AG04450 (cell line): ENCODE results near the gene NKAIN2. TPM values are rescaled to one million over a fixed set of nuclear protein-coding genes. Genes with fewer than 3 reads are reported as not detected.
A peak's percentile ranks its signal among the peaks of the same experiment; 100 is the strongest.

ENCODE experiments used
- CTCF ChIA-PET: fragments of 300-600, 350-600 bp; formaldehyde crosslinking; extraction: SDS; loops from one replicate; lab custom pipeline; 2022; ENCODE audit warnings: antibody characterized with exemption, inconsistent platforms; lab: Charles Lee
- POLR2A ChIA-PET: fragments of 350-600 bp; formaldehyde crosslinking; extraction: SDS; loops from one replicate; lab custom pipeline; 2021; ENCODE audit warnings: antibody characterized with exemption, inconsistent platforms; lab: Yijun Ruan, JAX
- DNase-seq: peaks from one replicate; pipeline ENCODE4 v3.0.0-alpha.2; 2011; ENCODE audit warnings: low read depth, low spot score
- H3K27ac ChIP-seq: one replicate; pipeline ENCODE4 v1.5.1; 2012; ENCODE audit warnings: low read depth, low read length, control low read depth
- H3K27me3 ChIP-seq: one replicate; pipeline ENCODE4 v1.6.0; 2012; ENCODE audit warnings: low read length; ENCODE audit not compliant: control insufficient read depth, insufficient read depth
- H3K4me3 ChIP-seq: 2 replicates; pipeline ENCODE4 v1.5.1; 2011; ENCODE audit warnings: mild to moderate bottlenecking, low read depth, low read length, control low read depth
- H3K9me3 ChIP-seq: 2 replicates; pipeline ENCODE4 v1.5.1; 2012; ENCODE audit warnings: low read length; ENCODE audit not compliant: control insufficient read depth, insufficient read depth
- CTCF ChIP-seq: IDR thresholded peaks from 2 replicates; pipeline ENCODE4 v1.5.1; 2011; ENCODE audit warnings: low read depth, low read length, control low read depth, inconsistent platforms
- polyA minus RNA-seq: library from RNA; depleted of rRNA, polyadenylated mRNA; stranded (reverse); fragments of >200 nt; gene quantifications from 2 replicates; pipeline ENCODE4 v1.2.3, GENCODE V29; 2011; rRNA and poly(A)+ RNA removed
- polyA plus RNA-seq: library from polyadenylated mRNA; depleted of rRNA; stranded (reverse); fragments of >200 nt; gene quantifications from 2 replicates; pipeline ENCODE4 v1.2.3, GENCODE V29; 2011; rRNA removed

The NKAIN2 gene
- polyA plus RNA-seq (not detected in 2 replicates), polyA minus RNA-seq (not detected in 2 replicates)

- CTCF ChIA-PET, result interaction anchor here (0.6 to 2.7 kb wide), 12 partner anchors 8 to 893 kb away, joined by 3 to 80 read pairs (median 5); no protein-coding TSS in a partner anchor
- Histone ChIP-seq H3K27me3 (peaks cover 11% of the 10 kb centered on the region), H3K9me3 (no peaks in the 10 kb centered on the region; the same call in 1 of the 2 replicates), H3K4me3 (peak within 1 kb of the TSS; percentile 40), H3K27ac (no peak within 1 kb of the TSS)
- POLR2A ChIA-PET, result no interaction called here
- TF ChIP-seq CTCF, result no peak
- DNase-seq, result no peak
These were observed at the start of gene NKAIN2 for GRCh38 chr6:123803504-123804013. Gene NKAIN2 (plus strand): TSS chr6:123803865.

DNA sequence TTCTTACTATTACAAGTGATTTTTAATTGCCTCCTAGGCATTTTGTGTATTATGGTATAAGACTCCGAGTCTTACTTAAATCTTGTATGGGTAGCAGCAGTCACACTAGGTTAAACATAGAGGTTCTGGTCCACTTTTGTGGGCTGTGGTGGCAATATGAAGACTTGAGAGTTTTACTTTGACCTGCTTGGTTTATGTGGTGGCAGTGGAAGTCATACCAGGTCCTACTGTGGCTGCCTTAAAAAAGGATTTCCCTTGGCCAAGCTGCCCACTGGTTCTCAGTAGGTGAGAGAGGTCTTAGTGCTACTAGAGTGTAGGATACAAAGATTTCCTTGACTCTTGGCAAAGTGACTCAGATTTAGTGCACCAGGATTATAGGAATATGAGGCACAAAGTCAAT is 44.2 kb upstream of the NKAIN2 start:
- H3K27ac ChIP-seq, result no peak overlapping the region
- H3K27me3 ChIP-seq, result no peaks in the 10 kb centered on the region
- TF ChIP-seq CTCF, result no peak
- no peak overlapping the region for H3K4me3 ChIP-seq
- CTCF ChIA-PET, result no interaction called here
- POLR2A ChIA-PET, result no interaction called here
- peaks cover 3% of the 10 kb centered on the region; the same call in 1 of the 2 replicates for H3K9me3 ChIP-seq
- no peak for DNase-seq

- Histone ChIP-seq H3K9me3 (peaks cover 3% of the 10 kb centered on the region; the same call in 1 of the 2 replicates), H3K27ac (no peak overlapping the region), H3K27me3 (no peaks in the 10 kb centered on the region), H3K4me3 (no peak overlapping the region)
- ChIA-PET CTCF (no interaction called here), POLR2A (no interaction called here)
- no peak for TF ChIP-seq CTCF
- no peak for DNase-seq
These were observed 39.8 kb upstream of the NKAIN2 start for GRCh38 chr6:123763904-123764303.

DNA sequence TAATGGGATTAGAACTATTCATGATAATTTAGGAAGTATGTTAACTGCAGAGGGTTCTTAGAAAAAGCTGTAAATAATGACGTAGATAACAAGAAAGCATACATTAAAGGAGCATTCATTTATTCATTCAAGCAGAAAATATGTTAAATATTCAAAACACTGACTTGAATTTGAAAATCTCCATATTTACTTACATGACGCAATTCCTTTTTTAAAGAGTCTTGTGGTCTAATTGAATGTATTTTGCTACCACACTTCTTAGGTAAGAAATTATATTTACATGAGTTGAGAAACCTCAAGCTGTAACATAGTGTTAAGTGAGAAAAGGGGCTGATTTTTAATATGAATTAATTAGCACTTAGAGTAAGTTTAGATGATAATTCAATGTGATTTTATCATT is 38.9 kb upstream of the NKAIN2 start:
- no peaks in the 10 kb centered on the region for H3K27me3 ChIP-seq

More for the DNA sequence above, 38.9 kb upstream of the NKAIN2 start:
- no peak for DNase-seq
- H3K27ac ChIP-seq, result no peak overlapping the region
- H3K4me3 ChIP-seq, result no peak overlapping the region
- ChIA-PET CTCF (interaction anchor here (0.9 kb wide), 1 partner anchor 348 kb away, joined by 3 read pairs; no protein-coding TSS in a partner anchor), POLR2A (no interaction called here)
- H3K9me3 ChIP-seq, result peaks cover 3% of the 10 kb centered on the region; the same call in 1 of the 2 replicates
- no peak for TF ChIP-seq CTCF
